PC-9 (cell line): Measurements from ENCODE around the gene IREB2. TPM values are rescaled to one million over a fixed set of nuclear protein-coding genes. Genes with fewer than 3 reads are reported as not detected.
"Not testable (repeated sequence)": the region's sequence is repeated elsewhere in the genome, so short reads cannot be mapped to it uniquely, and the experiment has no call there.

Experiments
- BruUV-seq: library from RNA; stranded (reverse); fragments of 400-500 nt; replicated peaks from 2 replicates; lab custom pipeline; 2021; lab: Mats Ljungman, UMichigan
- CTCF ChIA-PET: fragments of 300-600 bp; sonication (Branson Sonifier 250); formaldehyde crosslinking; loops from one replicate; lab custom pipeline; 2022; ENCODE audit warnings: antibody characterized with exemption; lab: Charles Lee
- POLR2A ChIA-PET: fragments of 300-600 bp; sonication (Branson Sonifier 250); formaldehyde crosslinking; loops from one replicate; lab custom pipeline; 2022; ENCODE audit warnings: antibody characterized with exemption; ENCODE audit not compliant: unreplicated experiment; lab: Charles Lee
- DNase-seq, 2 experiments: peaks; one replicate each; pipeline versions ENCODE4 v3.0.0 to v3.0.0-alpha.2; 2015 to 2022; ENCODE audit warnings: mixed read lengths in 1 of 2
- H2AFZ ChIP-seq: fragments of 200-600 bp; sonication (generic); 2 replicates; pipeline ENCODE4 v1.8.1; 2017; ENCODE audit warnings: antibody characterized with exemption
- H3F3A ChIP-seq: fragments of 200-600 bp; sonication (generic); 2 replicates; pipeline ENCODE4 v1.8.1; 2017; ENCODE audit warnings: antibody characterized with exemption, mild to moderate bottlenecking, low read depth; ENCODE audit not compliant: insufficient read depth
- H3K27ac ChIP-seq: fragments of 200-600 bp; sonication (generic); 2 replicates; pipeline ENCODE4 v1.6.1; 2016; ENCODE audit warnings: mixed run types
- H3K27me3 ChIP-seq: fragments of 200-600 bp; sonication (generic); 2 replicates; pipeline ENCODE4 v1.6.1; 2016; ENCODE audit warnings: low read depth, mixed run types; ENCODE audit not compliant: insufficient read depth
- H3K36me3 ChIP-seq: fragments of 200-600 bp; sonication (generic); 2 replicates; pipeline ENCODE4 v1.6.1; 2016; ENCODE audit warnings: low read depth, mixed run types
- H3K4me1 ChIP-seq: fragments of 200-600 bp; sonication (generic); replicated peaks from 2 replicates; pipeline ENCODE4 v1.6.1; 2016; ENCODE audit warnings: mixed run types; ENCODE audit not compliant: insufficient read depth
- H3K4me2 ChIP-seq: fragments of 200-600 bp; sonication (generic); 2 replicates; pipeline ENCODE4 v1.6.1; 2017; ENCODE audit warnings: mixed run types
- H3K4me3 ChIP-seq: fragments of 200-600 bp; sonication (generic); 2 replicates; pipeline ENCODE4 v1.6.1; 2016; ENCODE audit warnings: mixed run types
- H3K79me2 ChIP-seq: fragments of 200-600 bp; sonication (generic); 2 replicates; pipeline ENCODE4 v1.6.1; 2017; ENCODE audit warnings: low read depth, mixed run types
- H3K9me2 ChIP-seq: fragments of 200-600 bp; sonication (generic); 2 replicates; pipeline ENCODE4 v1.8.1; 2017; ENCODE audit warnings: mild to moderate bottlenecking; ENCODE audit not compliant: insufficient read depth
- H3K9me3 ChIP-seq: fragments of 200-600 bp; sonication (generic); 2 replicates; pipeline ENCODE4 v1.8.1; 2016; ENCODE audit warnings: low read depth; ENCODE audit not compliant: insufficient read depth
- H4K20me1 ChIP-seq: fragments of 200-600 bp; sonication (generic); 2 replicates; pipeline ENCODE4 v1.8.1; 2017; ENCODE audit not compliant: insufficient read depth
- CTCF ChIP-seq: fragments of 200-600 bp; sonication (generic); conservative IDR thresholded peaks from 2 replicates; pipeline ENCODE4 v1.6.1; 2017; ENCODE audit warnings: mixed run types, antibody characterized with exemption, mild to moderate bottlenecking, moderate library complexity
- EZH2 ChIP-seq: fragments of 200-600 bp; sonication (generic); IDR thresholded peaks from 2 replicates; pipeline ENCODE4 v1.8.0; 2017; ENCODE audit warnings: antibody characterized with exemption, low read depth
- intact Hi-C: fragments of 100-400 bp; cut with micrococcal nuclease; formaldehyde crosslinking; loops from one replicate; pipeline ENCODE4 v1.10.0; 2022; ENCODE audit not compliant: unreplicated experiment
- total RNA-seq: library from RNA; stranded (reverse); gene quantifications from 2 replicates; pipeline ENCODE4 v1.2.3, GENCODE V29; 2021

IREB2 gene
- total RNA-seq, 1 experiment from 2014 or later, result 48.8 TPM

GRCh38 chr15:78507831-78508160 lies 69.8 kb downstream of the IREB2 start:
- no peaks in the 10 kb centered on the region for H3K79me2 ChIP-seq
- DNase-seq, result no peak
- H3K36me3 ChIP-seq, result no peaks in the 10 kb centered on the region
- intact Hi-C loops, result no loop called here
- H3F3A ChIP-seq, result peaks cover 11% of the 10 kb centered on the region; the same call in 1 of the 2 replicates
- no peaks in the 10 kb centered on the region for H3K4me1 ChIP-seq
- no peaks in the 10 kb centered on the region for H3K27me3 ChIP-seq
- CTCF ChIA-PET, result no interaction called here
- H4K20me1 ChIP-seq, result no peaks in the 10 kb centered on the region
- peak overlapping the region; percentile 64 for H3K4me3 ChIP-seq
- peak overlapping the region; percentile 94 for H2AFZ ChIP-seq
- BruUV-seq, result no TSS peak
- peak overlapping the region; percentile 84 for H3K4me2 ChIP-seq
- no peaks in the 10 kb centered on the region for H3K9me3 ChIP-seq
- POLR2A ChIA-PET, result interaction anchor here (0.6 kb wide), 1 partner anchor 376 kb away, joined by 8 read pairs; no protein-coding TSS in a partner anchor
- H3K27ac ChIP-seq, result no peak overlapping the region
- no peaks in the 10 kb centered on the region for H3K9me2 ChIP-seq
- TF ChIP-seq CTCF (no peak), EZH2 (no peak)

GRCh38 chr15:78508272-78508671 lies 70.3 kb downstream of the IREB2 start:
- BruUV-seq, result no TSS peak
- POLR2A ChIA-PET, result interaction anchor here (0.6 kb wide), 1 partner anchor 376 kb away, joined by 8 read pairs; no protein-coding TSS in a partner anchor
- no peak overlapping the region for H3K27ac ChIP-seq

GRCh38 chr15:78509726-78510312 lies 71.8 kb downstream of the IREB2 start:
- Histone ChIP-seq H2AFZ (no peak overlapping the region), H3K79me2 (no peaks in the 10 kb centered on the region), H3K36me3 (no peaks in the 10 kb centered on the region), H3K27me3 (no peaks in the 10 kb centered on the region), H4K20me1 (no peaks in the 10 kb centered on the region), H3K4me3 (no peak overlapping the region), H3F3A (peaks cover 11% of the 10 kb centered on the region; the same call in 1 of the 2 replicates), H3K4me1 (no peaks in the 10 kb centered on the region), H3K27ac (no peak overlapping the region), H3K4me2 (no peak overlapping the region), H3K9me3 (no peaks in the 10 kb centered on the region), H3K9me2 (no peaks in the 10 kb centered on the region)
- CTCF ChIA-PET, result no interaction called here
- intact Hi-C loops, result no loop called here
- BruUV-seq, result no TSS peak
- no peak for DNase-seq
- POLR2A ChIA-PET, result no interaction called here
- TF ChIP-seq CTCF (no peak), EZH2 (no peak)

More at GRCh38 chr15:78508272-78508671, 70.3 kb downstream of the IREB2 start:
- H3K9me2 ChIP-seq, result no peaks in the 10 kb centered on the region
- no peak for DNase-seq
- no peaks in the 10 kb centered on the region for H3K27me3 ChIP-seq
- peak overlapping the region; percentile 94 for H2AFZ ChIP-seq
- intact Hi-C loops, result no loop called here
- H3K79me2 ChIP-seq, result no peaks in the 10 kb centered on the region
- no peaks in the 10 kb centered on the region for H3K9me3 ChIP-seq
- peak overlapping the region; percentile 64 for H3K4me3 ChIP-seq
- H3K4me2 ChIP-seq, result peak overlapping the region; percentile 84
- peaks cover 11% of the 10 kb centered on the region; the same call in 1 of the 2 replicates for H3F3A ChIP-seq
- TF ChIP-seq CTCF (no peak), EZH2 (no peak)
- no peaks in the 10 kb centered on the region for H3K36me3 ChIP-seq
- no peaks in the 10 kb centered on the region for H3K4me1 ChIP-seq
- H4K20me1 ChIP-seq, result no peaks in the 10 kb centered on the region
- CTCF ChIA-PET, result interaction anchor here (0.7 kb wide), 1 partner anchor 832 kb away, joined by 3 read pairs; no protein-coding TSS in a partner anchor

- H3K4me1 ChIP-seq, H3K79me2 ChIP-seq, H3K36me3 ChIP-seq, H2AFZ ChIP-seq, POLR2A ChIA-PET, H3K4me3 ChIP-seq, H3K9me2 ChIP-seq, DNase-seq, H3F3A ChIP-seq, H3K27me3 ChIP-seq, BruUV-seq, CTCF ChIA-PET, intact Hi-C loops, H3K27ac ChIP-seq, H3K9me3 ChIP-seq, H4K20me1 ChIP-seq, H3K4me2 ChIP-seq: not testable (repeated sequence)
Observed at GRCh38 chr15:78520035-78520434, 82.0 kb downstream of the IREB2 start.
